ENCODE data around the gene SPDYE6. TPM values are rescaled to one million over a fixed set of nuclear protein-coding genes. Genes with fewer than 3 reads are reported as not detected.
"Not testable (repeated sequence)": the region's sequence is repeated elsewhere in the genome, so short reads cannot be mapped to it uniquely, and the experiment has no call there.

SPDYE6 gene
- polyA plus RNA-seq, 3 donors = 0.16 TPM; not detected in 2

- 33 to 74% (median 62%) methylated on average over 2 of the region's 2 CpGs for WGBS, 3 donors
Observed at GRCh38 chr7:102372796-102373195, 16.6 kb upstream of the SPDYE6 start.

GRCh38 chr7:102370038-102370437 is 13.8 kb upstream of the SPDYE6 start:
- H3K27ac ChIP-seq (ENCODE audit: low read depth, low read length) = not testable (repeated sequence)

More at GRCh38 chr7:102372796-102373195, 16.6 kb upstream of the SPDYE6 start:
- not testable (repeated sequence) for H3K27ac ChIP-seq (ENCODE audit: low read depth, low read length)

- 48 to 72% (median 67%) methylated on average over 7 of the region's 7 CpGs for WGBS, 3 donors
Observed at GRCh38 chr7:102365390-102365789, 9.1 kb upstream of the SPDYE6 start.

GRCh38 chr7:102364394-102364886 is 8.2 kb upstream of the SPDYE6 start:
- WGBS, 3 donors = 0 to 1% (median 0%) methylated on average over 8 to 18 of the region's 20 CpGs
- H3K27ac ChIP-seq (ENCODE audit: low read depth, low read length) = not testable (repeated sequence)

More at GRCh38 chr7:102365390-102365789, 9.1 kb upstream of the SPDYE6 start:
- H3K27ac ChIP-seq (ENCODE audit: low read depth, low read length) = not testable (repeated sequence)

- 0% methylated on average over 60 to 76 of the region's 76 CpGs for WGBS, 3 donors
- H3K27ac ChIP-seq (ENCODE audit: low read depth, low read length) = not testable (repeated sequence)
Observed at GRCh38 chr7:102363549-102364393, 7.5 kb upstream of the SPDYE6 start.

- not testable (repeated sequence) for H3K27ac ChIP-seq (ENCODE audit: low read depth, low read length)
Observed at GRCh38 chr7:102346983-102347382, 9.3 kb downstream of the SPDYE6 start.

GRCh38 chr7:102340599-102341368 is 15.5 kb downstream of the SPDYE6 start:
- 81 to 87% (median 85%) methylated on average over 5 of the region's 7 CpGs for WGBS, 3 donors

More at GRCh38 chr7:102346983-102347382, 9.3 kb downstream of the SPDYE6 start:
- 88 to 90% (median 88%) methylated on average over 2 of the region's 6 CpGs for WGBS, 3 donors

GRCh38 chr7:102337420-102337819 is 18.8 kb downstream of the SPDYE6 start:
- H3K27ac ChIP-seq (ENCODE audit: low read depth, low read length) = not testable (repeated sequence)
- WGBS, 3 donors = 79 to 85% (median 83%) methylated on average over 4 of the region's 4 CpGs

More at GRCh38 chr7:102340599-102341368, 15.5 kb downstream of the SPDYE6 start:
- H3K27ac ChIP-seq (ENCODE audit: low read depth, low read length) = not testable (repeated sequence)

- not testable (repeated sequence) for H3K27ac ChIP-seq (ENCODE audit: low read depth, low read length)
- 87 to 88% methylated on average over 5 of the region's 8 CpGs; no CpG with 5 or more reads in 1 of the 3 donors for WGBS, 3 donors
Observed at GRCh38 chr7:102337002-102337401, 19.2 kb downstream of the SPDYE6 start.

GRCh38 chr7:102335574-102335973 is 20.7 kb downstream of the SPDYE6 start:
- H3K27ac ChIP-seq (ENCODE audit: low read depth, low read length) = not testable (repeated sequence)
- WGBS, 3 donors = 78 to 87% (median 86%) methylated on average over 7 of the region's 7 CpGs

GRCh38 chr7:102330666-102331460 is 25.4 kb downstream of the SPDYE6 start:
- H3K27ac ChIP-seq (ENCODE audit: low read depth, low read length) = not testable (repeated sequence)
- WGBS, 3 donors = 79 to 89% (median 86%) methylated on average over 8 of the region's 8 CpGs

- not testable (repeated sequence) for H3K27ac ChIP-seq (ENCODE audit: low read depth, low read length)
- 48 to 84% (median 56%) methylated on average over 7 to 9 of the region's 9 CpGs for WGBS, 3 donors
Observed at GRCh38 chr7:102329366-102329765, 26.9 kb downstream of the SPDYE6 start.

- H3K27ac ChIP-seq (ENCODE audit: low read depth, low read length) = not testable (repeated sequence)
- WGBS, 3 donors = 45 to 70% (median 60%) methylated on average over 3 to 4 of the region's 5 CpGs
Observed at GRCh38 chr7:102328863-102329262, 27.4 kb downstream of the SPDYE6 start.

- WGBS, 3 donors = 70 to 88% (median 88%) methylated on average over 6 of the region's 6 CpGs
- H3K27ac ChIP-seq (ENCODE audit: low read depth, low read length) = not testable (repeated sequence)
Observed at GRCh38 chr7:102327183-102327582, 29.1 kb downstream of the SPDYE6 start.

GRCh38 chr7:102326157-102326889 is 29.9 kb downstream of the SPDYE6 start:
- 82 to 91% (median 88%) methylated on average over 11 of the region's 11 CpGs for WGBS, 3 donors
- no peak overlapping the region for H3K27ac ChIP-seq (ENCODE audit: low read depth, low read length)

GRCh38 chr7:102325106-102325505 is 31.1 kb downstream of the SPDYE6 start:
- H3K27ac ChIP-seq (ENCODE audit: low read depth, low read length) = not testable (repeated sequence)
- 86 to 94% (median 94%) methylated on average over 11 of the region's 11 CpGs for WGBS, 3 donors

- no peak overlapping the region for H3K27ac ChIP-seq (ENCODE audit: low read depth, low read length)
- WGBS, 3 donors = 72 to 92% (median 85%) methylated on average over 5 of the region's 5 CpGs
Observed at GRCh38 chr7:102323914-102324195, 32.4 kb downstream of the SPDYE6 start.

- H3K27ac ChIP-seq (ENCODE audit: low read depth, low read length) = no peak overlapping the region
Observed at GRCh38 chr7:102322202-102322715, 34.0 kb downstream of the SPDYE6 start.

More at GRCh38 chr7:102322202-102322715, 34.0 kb downstream of the SPDYE6 start:
- WGBS, 3 donors = 32 to 64% (median 54%) methylated on average over 4 to 8 of the region's 8 CpGs

All from adipose tissue (tissue), 3 donors.